ENCODE results near the gene MED27. TPM values are rescaled to one million over a fixed set of nuclear protein-coding genes. Genes with fewer than 3 reads are reported as not detected.

The MED27 gene
- total RNA-seq, 4 donors from 2014 or later = 10.9 to 23.1 (median 13.5) TPM

- ATAC-seq (ENCODE audit: low FRiP score) = no peak
- TF ChIP-seq CTCF (IDR thresholded peaks at IDR 0.05) = no peak
- no peak for DNase-seq (ENCODE audit: low spot score)
Observed at GRCh38 chr9:132044176-132044875, 35.3 kb downstream of the MED27 start.

GRCh38 chr9:132043708-132044107 is 36.0 kb downstream of the MED27 start:
- ATAC-seq (ENCODE audit: low FRiP score) = no peak

GRCh38 chr9:132042324-132042723 is 37.3 kb downstream of the MED27 start:
- TF ChIP-seq CTCF (IDR thresholded peaks at IDR 0.05) = no peak
- DNase-seq (ENCODE audit: low spot score) (no peak), ATAC-seq (ENCODE audit: low FRiP score) (no peak)

More at GRCh38 chr9:132043708-132044107, 36.0 kb downstream of the MED27 start:
- TF ChIP-seq CTCF (IDR thresholded peaks at IDR 0.05) = no peak
- DNase-seq (ENCODE audit: low spot score) = no peak

- TF ChIP-seq CTCF (IDR thresholded peaks at IDR 0.05) = no peak
- ATAC-seq (ENCODE audit: low FRiP score) (no peak), DNase-seq (ENCODE audit: low spot score) (no peak)
Observed at GRCh38 chr9:132041798-132042197, 37.9 kb downstream of the MED27 start.

GRCh38 chr9:132040808-132041207 is 38.9 kb downstream of the MED27 start:
- TF ChIP-seq CTCF (IDR thresholded peaks at IDR 0.05) = no peak
- DNase-seq (ENCODE audit: low spot score) (no peak), ATAC-seq (ENCODE audit: low FRiP score) (no peak)

GRCh38 chr9:132040246-132040645 is 39.4 kb downstream of the MED27 start:
- DNase-seq (ENCODE audit: low spot score) = no peak
- ATAC-seq (ENCODE audit: low FRiP score) = no peak
- no peak for TF ChIP-seq CTCF (IDR thresholded peaks at IDR 0.05)

GRCh38 chr9:132039284-132039683 is 40.4 kb downstream of the MED27 start:
- ATAC-seq (ENCODE audit: low FRiP score) (no peak), DNase-seq (ENCODE audit: low spot score) (no peak)
- no peak for TF ChIP-seq CTCF (IDR thresholded peaks at IDR 0.05)

Data from omental fat pad (tissue), 4 donors.